Posterior vena cava (tissue), 2 donors: ENCODE measurements around the gene BEST1. TPM values are rescaled to one million over a fixed set of nuclear protein-coding genes. Genes with fewer than 3 reads are reported as not detected.
"Not testable (repeated sequence)": the region's sequence is repeated elsewhere in the genome, so short reads cannot be mapped to it uniquely, and the experiment has no call there.

Experiments used
- DNase-seq: peaks from one replicate; pipeline ENCODE4 v3.0.0-alpha.2; 2020; ENCODE audit warnings: low spot score
- intact Hi-C, 2 donors: fragments of 100-400 bp; cut with DNase I; formaldehyde crosslinking; loops; one replicate each; pipeline versions ENCODE4 v1.14.1 to v1.14.2; 2022 to 2023
- total RNA-seq, 2 donors: library from RNA; stranded (reverse); fragmentation: NEBNext Ultra II Directional; extraction: Animal tissue kit (Norgen Biotek cat#: 25700); gene quantifications; one replicate each; pipeline ENCODE4 v1.2.1, GENCODE V29; 2021
- donor health status: DM: yes; HTN: yes; CAD: no.
- donor health status: DM: yes; HTN: yes; CAD: no.

The BEST1 gene
- total RNA-seq, 2 donors from 2014 or later, result 5.8 to 9.5 TPM

DNA sequence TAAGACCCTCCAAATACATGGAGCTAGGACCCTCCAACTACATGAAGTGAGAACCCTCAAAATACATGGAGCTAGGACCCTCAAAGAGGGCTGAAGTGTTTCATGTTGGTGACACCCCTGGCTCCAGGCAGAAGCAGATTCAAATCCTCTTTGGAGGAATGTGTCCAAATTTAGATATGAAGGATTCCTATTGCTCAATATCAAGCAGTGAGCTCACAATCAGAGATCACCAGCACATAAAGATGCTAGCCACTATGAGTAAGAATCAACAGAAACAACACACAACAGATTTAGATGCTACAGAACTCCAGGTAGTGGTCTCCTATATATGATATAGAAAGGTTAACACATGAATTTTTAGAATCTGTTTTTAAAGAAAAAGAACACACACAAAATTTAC lies 21.5 kb upstream of the BEST1 start:
- intact Hi-C loops, result no loop called here
- no peak for DNase-seq

DNA sequence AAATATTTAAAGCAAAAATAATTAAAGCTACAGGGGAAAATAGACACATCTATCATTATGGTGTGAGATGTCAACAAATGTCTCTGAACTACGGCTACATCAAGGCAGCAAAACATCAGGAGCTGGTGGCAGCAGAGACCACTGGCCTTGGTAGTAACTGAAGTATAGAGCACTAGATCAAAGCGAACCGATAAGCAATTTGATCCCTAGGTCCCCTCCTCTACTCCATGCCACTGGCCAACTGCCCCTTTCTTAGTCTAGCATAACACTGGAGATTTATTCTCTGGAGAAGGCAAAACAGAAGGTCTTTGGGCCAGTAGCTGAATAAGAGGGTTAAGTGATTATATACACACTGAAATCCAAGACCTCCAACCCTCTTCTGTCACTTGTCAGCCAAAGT lies 19.2 kb upstream of the BEST1 start:
- DNase-seq, result no peak
- intact Hi-C loops, result no loop called here

DNA sequence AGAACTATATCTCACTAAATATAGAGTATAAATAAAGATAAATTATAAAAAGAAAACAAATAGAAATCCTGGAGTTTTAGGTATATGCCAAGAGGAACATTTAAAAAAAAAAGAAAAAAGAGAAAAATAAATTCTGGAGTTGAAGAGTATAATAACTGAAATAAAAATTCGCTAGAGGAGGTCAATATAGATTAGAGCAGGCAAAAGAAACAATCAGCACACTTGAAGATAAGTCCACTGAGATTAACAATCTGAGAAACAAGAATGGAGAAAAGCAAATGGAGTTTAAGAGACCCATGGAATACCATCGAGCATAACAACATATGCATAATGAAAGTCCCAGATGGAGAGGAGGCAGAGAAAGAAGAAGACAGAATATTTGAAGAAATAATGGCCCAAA lies 14.3 kb upstream of the BEST1 start:
- intact Hi-C loops, result no loop called here
- no peak for DNase-seq

DNA sequence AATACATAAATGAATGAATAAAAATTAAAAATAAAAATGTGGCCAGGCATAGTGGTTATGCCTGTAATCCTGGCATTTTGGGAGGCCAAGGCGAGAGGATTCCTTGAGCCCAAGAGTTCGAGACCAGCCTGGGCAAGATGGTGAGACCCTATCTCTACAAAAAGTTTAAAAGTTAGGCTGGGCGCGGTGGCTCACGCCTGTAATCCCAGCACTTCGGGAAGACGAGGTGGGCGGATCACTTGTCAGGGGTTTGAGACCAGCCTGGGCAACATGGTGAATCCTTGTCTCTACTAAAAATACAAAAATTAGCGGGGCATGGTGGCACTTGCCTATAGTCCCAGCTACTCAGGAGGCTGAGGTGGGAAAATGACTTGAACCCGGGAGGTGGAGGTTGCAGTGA lies 9.7 kb upstream of the BEST1 start:
- DNase-seq, result peak; percentile 16
- intact Hi-C loops, result no loop called here

DNA sequence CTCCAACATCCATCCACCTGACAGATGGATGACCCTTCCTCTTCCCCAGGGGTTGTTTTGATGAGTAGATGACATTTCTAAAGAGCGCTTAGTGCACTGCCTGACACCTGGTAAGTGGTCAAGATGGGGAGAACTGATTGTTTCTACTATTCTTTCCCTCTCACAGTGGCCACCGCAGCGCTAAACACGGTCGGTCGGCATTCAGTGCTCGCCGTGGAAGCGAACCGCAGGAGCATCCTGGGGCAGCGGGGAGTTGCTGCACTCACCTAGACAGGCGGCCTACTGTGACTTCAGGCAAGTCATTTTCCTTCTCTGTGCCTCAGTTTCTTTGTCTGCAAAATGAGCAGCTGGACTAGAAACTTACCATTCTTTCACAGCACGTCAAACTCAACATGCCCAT lies 5.0 kb upstream of the BEST1 start:
- intact Hi-C loops, result loop anchor here in 1 of 2 donors (5.0 kb wide), 1 partner anchor 48 kb away; no protein-coding TSS in a partner anchor
- DNase-seq, result peak; percentile 36

DNA sequence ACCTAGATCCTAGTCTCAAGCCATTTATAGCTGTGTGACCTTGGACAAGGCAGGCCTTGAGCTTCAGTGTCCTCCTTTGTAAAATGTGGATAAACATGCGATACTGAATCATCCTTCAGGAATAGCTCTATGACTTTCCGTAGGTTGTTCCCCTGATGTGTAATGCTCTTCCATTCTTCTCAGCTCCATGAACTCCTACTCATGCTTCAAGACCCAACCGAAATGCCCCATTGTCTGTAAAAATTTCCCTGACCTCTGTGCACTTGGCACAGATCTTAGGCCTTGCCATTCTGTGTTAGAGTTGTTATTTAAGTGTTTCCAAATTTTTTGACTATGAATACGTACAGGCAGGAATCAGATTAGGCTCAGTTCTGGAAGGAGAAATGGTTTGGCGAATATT lies 3.3 kb upstream of the BEST1 start:
- DNase-seq, result no peak
- intact Hi-C loops, result loop anchor here (2.0 to 5.0 kb wide), 2 partner anchors 48 to 50 kb away; no protein-coding TSS in a partner anchor

DNA sequence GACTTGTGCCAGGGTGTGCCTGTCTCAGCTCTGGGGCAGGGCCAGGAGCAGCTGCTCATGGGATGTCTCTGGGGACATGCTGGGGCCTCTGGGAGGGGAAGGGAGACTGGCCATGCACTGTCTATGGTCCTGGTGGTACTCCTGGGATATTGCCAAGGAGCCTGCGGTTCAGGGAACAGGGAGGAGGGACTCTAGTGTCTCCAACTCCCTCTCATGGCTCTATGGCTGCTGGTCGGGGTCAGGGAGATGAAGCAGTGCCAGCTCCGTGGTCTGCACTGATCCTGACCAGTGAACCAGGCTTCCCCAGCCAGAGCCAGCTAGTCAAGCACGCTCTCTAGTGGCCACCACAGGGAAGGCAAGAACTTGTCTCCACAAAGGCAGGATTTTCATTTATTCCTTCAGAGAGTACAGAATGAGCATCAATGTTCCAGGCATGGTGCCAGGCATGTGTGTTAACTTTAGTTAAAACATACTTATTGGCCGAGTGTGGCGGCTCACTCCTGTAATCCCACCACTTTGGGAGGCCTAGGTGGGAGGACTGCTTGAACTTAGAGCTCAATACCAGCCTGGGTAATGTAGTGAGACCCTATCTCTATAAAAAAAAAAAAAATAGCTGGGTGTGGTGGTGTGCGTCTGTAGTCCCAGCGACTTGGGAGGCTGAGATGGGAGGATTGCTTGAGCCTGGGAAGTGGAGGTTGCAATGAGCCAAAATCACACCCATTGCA lies 2.5 kb upstream of the BEST1 start:
- intact Hi-C loops, result loop anchor here (2.0 to 5.0 kb wide), 2 partner anchors 49 to 50 kb away; no protein-coding TSS in a partner anchor
- DNase-seq, result peak; percentile 96

DNA sequence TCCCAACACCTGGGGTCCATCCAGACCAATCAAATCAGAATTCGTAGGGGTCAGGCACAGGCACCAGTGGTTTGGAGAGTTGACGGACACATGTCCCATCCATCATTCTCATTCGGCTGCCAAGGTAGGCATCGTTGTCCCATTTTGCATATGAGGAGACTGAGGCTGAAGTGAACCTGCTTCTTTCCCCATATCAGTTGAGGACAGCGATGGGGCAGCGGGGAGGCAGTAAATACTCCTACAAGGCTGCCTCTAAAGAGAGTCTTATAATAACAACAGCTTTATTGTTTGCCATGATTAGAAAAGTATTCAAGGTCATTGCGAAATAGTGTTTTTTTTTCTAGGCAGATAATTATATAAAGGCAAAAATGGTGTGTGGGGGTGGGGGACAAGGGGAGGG lies 1.6 kb upstream of the BEST1 start:
- DNase-seq, result no peak
- intact Hi-C loops, result loop anchor here in 1 of 2 donors (5.0 kb wide), 1 partner anchor 51 kb away; no protein-coding TSS in a partner anchor

DNA sequence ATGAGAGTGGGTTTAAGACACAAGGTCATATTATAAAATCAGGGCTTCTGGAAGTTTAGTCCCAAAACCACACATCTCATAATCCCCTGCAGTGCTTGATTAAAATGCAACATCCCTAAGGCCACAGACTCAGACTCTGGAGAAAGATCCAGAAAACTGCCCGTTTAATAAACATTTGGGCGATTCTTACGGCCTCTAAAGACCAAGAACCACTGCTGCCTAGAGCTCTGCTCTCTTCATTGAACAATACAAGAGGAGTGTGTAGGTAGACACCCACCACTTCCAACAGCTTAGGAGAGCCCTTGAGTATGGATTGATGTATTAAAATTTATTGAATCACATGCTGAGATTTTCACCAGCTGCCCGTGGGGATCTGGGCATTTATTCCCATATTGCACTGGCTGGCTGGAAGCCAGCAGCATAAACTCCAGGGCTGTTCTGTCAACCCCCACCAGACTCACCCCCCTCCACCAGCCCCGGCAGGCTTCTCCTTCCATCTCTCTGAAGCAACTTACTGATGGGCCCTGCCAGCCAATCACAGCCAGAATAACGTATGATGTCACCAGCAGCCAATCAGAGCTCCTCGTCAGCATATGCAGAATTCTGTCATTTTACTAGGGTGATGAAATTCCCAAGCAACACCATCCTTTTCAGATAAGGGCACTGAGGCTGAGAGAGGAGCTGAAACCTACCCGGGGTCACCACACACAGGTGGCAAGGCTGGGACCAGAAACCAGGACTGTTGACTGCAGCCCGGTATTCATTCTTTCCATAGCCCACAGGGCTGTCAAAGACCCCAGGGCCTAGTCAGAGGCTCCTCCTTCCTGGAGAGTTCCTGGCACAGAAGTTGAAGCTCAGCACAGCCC lies 749 bp upstream of the BEST1 start:
- intact Hi-C loops, result loop anchor here in 1 of 2 donors (5.0 to 10.0 kb wide), 3 partner anchors 52 to 155 kb away; partner anchors contain the start of genes FEN1 and TMEM258

DNA sequence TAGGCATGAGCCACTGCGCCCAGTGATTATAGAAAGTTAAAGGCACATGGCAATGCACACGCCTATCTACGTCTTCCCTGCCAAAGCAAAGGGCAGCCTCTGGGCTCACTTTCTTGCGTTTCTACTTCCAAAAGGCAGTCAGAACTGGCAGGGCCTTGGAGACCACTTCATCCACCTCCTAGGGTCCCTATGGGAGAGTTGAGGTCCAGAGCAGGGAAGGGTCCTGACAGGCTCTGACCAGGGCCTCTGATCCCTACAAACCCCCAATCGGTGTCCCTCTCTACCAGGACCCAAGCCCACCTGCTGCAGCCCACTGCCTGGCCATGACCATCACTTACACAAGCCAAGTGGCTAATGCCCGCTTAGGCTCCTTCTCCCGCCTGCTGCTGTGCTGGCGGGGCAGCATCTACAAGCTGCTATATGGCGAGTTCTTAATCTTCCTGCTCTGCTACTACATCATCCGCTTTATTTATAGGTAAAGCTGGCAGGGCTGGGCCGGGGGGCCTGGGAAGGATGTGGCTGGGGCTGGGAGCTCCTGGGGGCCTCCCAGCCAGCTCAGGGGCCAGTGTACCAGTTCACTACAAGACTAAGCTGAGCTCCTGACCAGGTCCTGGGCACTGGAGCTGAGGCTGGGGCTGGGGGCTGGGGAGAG lies 1.5 kb downstream of the BEST1 start:
- DNase-seq, result no peak
- intact Hi-C loops, result loop anchor here in 1 of 2 donors (5.0 to 10.0 kb wide), 2 partner anchors 131 to 157 kb away; partner anchors contain the start of genes FEN1 and TMEM258

More for the DNA sequence above, 749 bp upstream of the BEST1 start:
- DNase-seq, result peak; percentile 91

DNA sequence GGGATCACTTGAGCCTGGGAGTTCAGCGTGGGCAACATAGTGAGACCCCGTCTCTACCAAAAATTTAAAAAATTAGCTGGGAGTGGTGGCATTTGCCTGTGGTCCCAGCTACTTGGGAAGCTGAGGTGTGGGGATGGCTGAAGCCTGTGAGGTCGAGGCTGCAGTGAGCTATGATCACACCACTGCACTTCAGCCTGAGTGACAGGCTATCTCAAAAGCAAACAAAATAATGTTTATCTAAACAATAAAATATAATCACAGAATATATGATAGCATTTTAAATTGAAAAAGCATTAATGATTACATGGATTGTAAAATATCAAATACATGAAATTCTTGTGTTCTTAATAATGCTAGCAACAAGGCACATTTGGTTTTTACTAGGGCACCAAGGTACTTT lies 2.7 kb downstream of the BEST1 start:
- intact Hi-C loops, result loop anchor here in 1 of 2 donors (5.0 to 10.0 kb wide), 2 partner anchors 129 to 158 kb away; partner anchors contain the start of genes FEN1 and TMEM258

DNA sequence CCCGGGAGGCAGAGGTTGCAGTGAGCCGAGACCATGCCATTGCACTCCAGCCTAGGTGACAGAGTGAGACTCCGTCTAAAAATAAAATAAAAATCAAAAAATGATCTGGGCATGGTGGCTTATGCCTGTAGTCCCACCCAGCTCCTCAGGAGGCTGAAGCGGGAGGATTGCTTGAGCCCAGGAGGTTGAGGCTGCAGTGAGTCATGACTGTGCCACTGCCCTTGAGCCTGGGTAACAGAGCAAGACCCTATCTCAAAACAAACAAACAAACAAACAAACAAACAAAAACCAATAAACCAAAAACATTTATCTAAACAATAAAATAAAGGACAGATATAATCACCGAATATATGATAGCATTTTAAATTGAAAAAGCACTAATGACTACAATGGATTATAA lies 3.5 kb downstream of the BEST1 start:
- DNase-seq, result not testable (repeated sequence)
- intact Hi-C loops, result loop anchor here in 1 of 2 donors (5.0 to 10.0 kb wide), 2 partner anchors 129 to 159 kb away; partner anchors contain the start of genes FEN1 and TMEM258

More for the DNA sequence above, 2.7 kb downstream of the BEST1 start:
- DNase-seq, result no peak

DNA sequence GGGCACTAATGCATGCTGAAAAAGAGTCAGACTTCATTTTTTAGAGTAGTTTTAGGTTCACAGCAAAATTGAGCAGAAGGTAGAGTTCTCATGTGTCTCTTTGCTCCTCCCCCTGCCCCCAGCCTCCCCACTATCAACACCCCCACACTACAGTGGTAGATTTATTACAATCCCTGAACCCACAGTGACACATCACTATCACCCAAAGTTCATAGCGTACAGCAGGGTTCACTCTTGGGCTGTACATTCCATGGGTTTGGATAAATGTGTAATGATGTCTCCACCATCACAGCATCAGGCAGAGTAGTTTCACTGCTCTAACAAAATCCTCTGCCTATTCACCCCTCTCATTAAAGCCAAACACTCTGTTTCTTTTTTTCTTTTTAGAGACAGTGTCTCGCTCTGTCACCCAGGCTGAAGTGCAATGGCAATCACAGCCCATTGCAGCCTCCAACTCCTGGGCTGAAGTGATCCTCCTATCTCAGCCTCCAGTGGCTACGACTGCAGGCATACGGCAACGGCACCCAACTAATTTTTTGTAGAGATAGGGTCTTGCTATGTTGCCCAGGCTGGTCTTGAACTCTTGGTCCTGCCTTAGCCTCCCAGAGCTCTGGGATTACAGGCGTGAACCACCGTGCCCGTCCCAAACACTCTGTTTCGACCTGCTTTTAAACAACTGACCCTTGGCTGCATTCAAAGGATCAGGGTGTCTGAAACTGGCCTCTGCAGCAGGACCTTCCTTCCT lies 4.1 kb downstream of the BEST1 start:
- intact Hi-C loops, result loop anchor here in 1 of 2 donors (5.0 to 10.0 kb wide), 2 partner anchors 128 to 159 kb away; partner anchors contain the start of genes FEN1 and TMEM258
- no peak for DNase-seq

DNA sequence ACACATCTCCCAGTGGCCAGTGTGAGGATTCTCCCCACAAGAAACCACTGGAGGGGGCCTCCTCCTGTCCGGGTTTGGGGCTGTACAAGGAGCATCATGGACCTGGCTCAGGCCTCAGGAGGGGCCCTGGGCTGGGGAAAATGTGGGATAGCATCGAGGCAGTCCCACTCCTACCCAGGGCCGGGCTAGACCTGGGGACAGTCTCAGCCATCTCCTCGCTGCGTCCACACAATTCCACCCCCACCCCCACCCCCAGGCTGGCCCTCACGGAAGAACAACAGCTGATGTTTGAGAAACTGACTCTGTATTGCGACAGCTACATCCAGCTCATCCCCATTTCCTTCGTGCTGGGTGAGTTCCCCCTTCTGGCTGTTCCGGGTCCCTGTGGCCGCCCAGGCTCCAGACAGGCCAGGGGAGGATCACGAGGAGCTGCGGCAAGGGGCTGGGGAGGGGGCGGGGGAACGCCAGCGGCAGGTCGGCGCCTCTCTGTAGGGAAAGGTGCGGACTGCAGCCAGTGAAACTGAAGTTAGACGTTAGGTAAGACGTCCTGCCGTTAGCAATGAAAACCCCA lies 4.8 kb downstream of the BEST1 start:
- peak; percentile 92 for DNase-seq
- intact Hi-C loops, result loop anchor here in 1 of 2 donors (5.0 to 10.0 kb wide), 2 partner anchors 127 to 160 kb away; partner anchors contain the start of genes FEN1 and TMEM258

DNA sequence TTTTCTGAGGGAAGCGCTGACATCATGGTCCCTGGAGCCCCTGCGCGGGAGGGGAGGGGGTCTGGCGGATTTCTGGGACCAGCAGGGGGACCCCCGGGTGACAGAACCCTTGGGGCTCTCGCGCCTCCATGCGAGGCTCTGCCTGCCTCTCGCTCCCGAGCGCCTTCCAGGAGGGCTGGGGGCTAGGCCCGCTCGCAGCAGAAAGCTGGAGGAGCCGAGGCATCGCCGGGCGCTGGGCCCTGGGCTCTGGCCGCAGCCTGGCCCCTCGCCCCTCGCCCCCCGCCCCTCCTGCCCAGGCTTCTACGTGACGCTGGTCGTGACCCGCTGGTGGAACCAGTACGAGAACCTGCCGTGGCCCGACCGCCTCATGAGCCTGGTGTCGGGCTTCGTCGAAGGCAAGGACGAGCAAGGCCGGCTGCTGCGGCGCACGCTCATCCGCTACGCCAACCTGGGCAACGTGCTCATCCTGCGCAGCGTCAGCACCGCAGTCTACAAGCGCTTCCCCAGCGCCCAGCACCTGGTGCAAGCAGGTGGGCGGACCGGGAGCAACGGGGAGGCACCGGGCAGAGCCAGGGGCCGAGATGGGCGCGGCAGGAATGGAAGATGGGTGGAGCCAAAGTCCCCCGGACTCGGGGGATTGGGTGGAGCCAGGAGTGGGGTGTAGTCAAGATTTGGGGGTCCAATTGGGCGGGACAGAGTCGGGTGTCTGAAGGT lies 5.4 kb downstream of the BEST1 start:
- intact Hi-C loops, result loop anchor here in 1 of 2 donors (10.0 kb wide), 1 partner anchor 161 kb away; the partner anchor contains the start of genes FEN1 and TMEM258
- peak; percentile 88 for DNase-seq

DNA sequence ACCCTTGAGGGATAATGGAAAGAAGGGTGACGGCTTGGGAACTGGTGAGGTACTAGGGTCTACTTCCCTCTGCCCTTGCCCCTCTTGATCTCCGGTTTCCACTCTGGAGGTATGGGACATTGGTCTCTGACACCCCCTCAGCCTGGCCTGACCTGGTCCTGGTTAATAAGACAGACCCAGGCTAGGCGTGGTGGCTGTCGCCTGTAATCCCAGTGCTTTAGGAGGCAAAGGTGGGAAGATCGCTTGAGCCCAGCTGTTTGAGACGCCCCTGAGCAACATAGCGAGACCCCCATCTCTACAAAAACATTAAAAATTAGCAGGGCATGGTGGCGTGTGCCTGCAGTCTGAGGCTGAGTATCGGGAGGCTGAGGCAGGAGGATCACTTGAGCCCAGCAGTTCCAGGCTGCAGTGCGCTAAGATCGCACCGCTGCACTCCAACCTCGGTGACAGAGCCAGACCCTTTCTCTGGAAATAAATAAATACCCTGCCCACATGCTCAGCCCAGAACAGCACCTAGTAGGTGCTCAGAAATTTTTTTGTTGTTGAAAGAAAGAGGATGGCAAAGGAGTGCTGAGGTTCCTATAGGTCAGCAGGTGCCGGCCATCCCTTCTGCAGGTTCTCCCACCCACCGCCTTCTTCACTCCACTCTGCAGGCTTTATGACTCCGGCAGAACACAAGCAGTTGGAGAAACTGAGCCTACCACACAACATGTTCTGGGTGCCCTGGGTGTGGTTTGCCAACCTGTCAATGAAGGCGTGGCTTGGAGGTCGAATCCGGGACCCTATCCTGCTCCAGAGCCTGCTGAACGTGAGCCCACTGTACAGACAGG lies 6.3 kb downstream of the BEST1 start:
- peak; percentile 67 for DNase-seq
- intact Hi-C loops, result loop anchor here in 1 of 2 donors (10.0 kb wide), 1 partner anchor 162 kb away; the partner anchor contains the start of genes FEN1 and TMEM258
